Bladder microvascular endothelial cell (primary cell): ENCODE data around the gene PTGR3. TPM values are rescaled to one million over a fixed set of nuclear protein-coding genes. Genes with fewer than 3 reads are reported as not detected.

ENCODE experiments used
- total RNA-seq: library from RNA; depleted of rRNA; stranded (reverse); fragments of >200 nt; gene quantifications from 2 replicates; pipeline ENCODE4 v1.2.3, GENCODE V29; 2014

PTGR3 gene, protein sequence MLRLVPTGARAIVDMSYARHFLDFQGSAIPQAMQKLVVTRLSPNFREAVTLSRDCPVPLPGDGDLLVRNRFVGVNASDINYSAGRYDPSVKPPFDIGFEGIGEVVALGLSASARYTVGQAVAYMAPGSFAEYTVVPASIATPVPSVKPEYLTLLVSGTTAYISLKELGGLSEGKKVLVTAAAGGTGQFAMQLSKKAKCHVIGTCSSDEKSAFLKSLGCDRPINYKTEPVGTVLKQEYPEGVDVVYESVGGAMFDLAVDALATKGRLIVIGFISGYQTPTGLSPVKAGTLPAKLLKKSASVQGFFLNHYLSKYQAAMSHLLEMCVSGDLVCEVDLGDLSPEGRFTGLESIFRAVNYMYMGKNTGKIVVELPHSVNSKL
- 6.8 and 14.8 TPM in 2 replicates for total RNA-seq

DNA sequence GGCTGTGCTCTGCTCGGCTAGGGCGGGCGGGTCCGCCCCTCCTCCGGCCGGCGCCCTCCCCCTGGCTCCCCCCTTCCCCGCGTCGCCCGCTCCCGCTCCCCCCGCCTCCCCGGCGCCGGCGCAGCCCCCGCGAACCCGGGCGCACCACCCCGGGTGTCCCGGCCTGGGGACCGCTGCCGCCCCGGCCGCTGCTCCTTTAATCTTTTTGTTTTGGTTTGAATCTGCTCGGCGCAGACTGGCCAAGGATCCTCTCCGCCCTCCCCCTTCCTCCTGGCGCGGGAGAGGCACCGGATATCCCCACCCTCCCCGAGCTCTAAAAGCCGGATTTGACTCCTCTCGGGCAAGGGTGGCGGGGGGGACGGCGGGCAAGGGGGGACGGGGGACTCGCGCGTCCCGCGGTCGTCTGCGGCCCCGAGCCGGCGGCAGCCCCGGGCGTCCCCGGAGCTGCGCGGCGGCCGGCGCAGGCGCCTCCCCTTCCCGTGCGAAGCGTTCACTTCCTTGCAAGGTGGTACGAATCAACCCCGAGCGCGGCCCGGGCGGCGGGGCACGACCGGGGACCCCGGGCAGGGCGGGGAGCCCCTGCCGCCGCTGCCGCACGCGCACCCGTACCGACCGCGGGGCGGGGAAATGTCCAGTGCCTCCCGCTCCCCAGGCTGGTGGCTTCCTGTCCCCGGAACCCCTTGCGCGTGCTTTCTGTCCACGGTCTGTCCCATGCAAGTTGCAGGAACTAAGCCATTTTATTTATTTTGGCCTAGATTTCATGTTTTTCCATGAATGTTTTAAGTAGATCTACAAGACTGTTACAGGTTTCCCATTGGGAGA, at the start of gene PTGR3:
Gene PTGR3 (minus strand): TSS at position 11 of the 822 bp plus-strand sequence. CDS start 81 bp downstream, outside the sequence.

DNA sequence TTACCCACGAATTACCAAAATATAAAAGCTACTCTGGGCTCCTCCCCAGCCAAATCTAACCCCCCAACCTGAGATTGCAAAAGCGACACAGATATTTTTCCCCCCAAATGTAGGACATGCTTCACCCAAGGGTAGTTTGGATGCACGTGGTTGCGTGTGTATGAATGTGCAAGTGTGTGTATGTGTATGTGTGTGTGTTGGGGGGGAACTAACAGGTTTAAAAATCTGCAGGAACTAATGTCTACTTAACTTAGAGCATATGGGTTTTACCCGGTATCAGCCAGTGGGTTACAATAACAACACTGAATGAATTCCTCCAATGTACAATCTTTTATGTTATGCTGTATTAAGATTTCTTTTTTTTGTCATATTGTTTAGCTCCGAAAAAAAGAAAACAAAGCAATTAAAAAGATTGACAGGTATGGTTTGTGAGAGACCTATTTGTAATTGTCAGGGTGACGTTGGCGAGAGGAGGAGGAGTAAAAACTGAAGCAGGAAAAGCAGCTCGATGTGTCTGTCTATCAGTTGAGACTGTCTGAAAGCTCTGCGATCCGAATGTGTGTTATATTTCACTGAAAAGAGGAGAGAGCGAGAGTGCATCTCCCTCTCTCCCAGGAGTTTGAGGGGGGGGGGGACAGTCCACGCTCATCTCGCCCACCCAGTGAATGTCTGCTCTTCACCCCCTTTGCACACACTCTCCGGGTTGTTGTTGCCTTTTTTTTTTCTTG, 1.5 kb upstream of the PTGR3 start, which contains the start of gene TSHZ1:
Gene TSHZ1 (plus strand): TSS at position 524 of the 728 bp plus-strand sequence. CDS start 1,080 bp downstream, outside the sequence.

Other genes with a start within 250 kb of the PTGR3 start
- gene TSHZ1, start 1.7 kb upstream of the PTGR3 start, total RNA-seq = 6.5 and 12.1 TPM in 2 replicates
- not detected in 2 replicates for gene SMIM21, start 218.6 kb upstream of the PTGR3 start, total RNA-seq